Esophagus squamous epithelium (tissue), 4 donors: Measurements from ENCODE around the gene CEACAM16.
"Not testable (repeated sequence)": the region's sequence is repeated elsewhere in the genome, so short reads cannot be mapped to it uniquely, and the experiment has no call there.

ENCODE experiments used
- CTCF ChIP-seq, 6 experiments: fragments of 450-650 bp in 4 of 6; fragments of 200-600 bp in 2 of 6; sonication (generic) in 2 of 6; IDR thresholded peaks; one replicate each; pipeline ENCODE4 v1.5.1; 2016 to 2019; ENCODE audit warnings: antibody characterized with exemption in 6 of 6, mild to moderate bottlenecking in 4 of 6, moderate library complexity in 4 of 6
- POLR2A ChIP-seq, 4 donors: fragments of 450-650 bp; IDR thresholded peaks; one replicate each; pipeline ENCODE4 v1.6.1; 2017; ENCODE audit warnings: antibody characterized with exemption in 4 of 4, mild to moderate bottlenecking in 4 of 4, moderate library complexity in 3 of 4

- TF ChIP-seq CTCF, POLR2A (IDR thresholded peaks at IDR 0.05): not testable (repeated sequence)
Measured at GRCh38 chr19:44670027-44670426, 28.9 kb upstream of the CEACAM16 start.
